LoVo (cell line): ENCODE data around the gene EHMT2.
A peak's percentile ranks its signal among the peaks of the same experiment; 100 is the strongest.

ENCODE experiments used
- DNase-seq: peaks from one replicate; pipeline ENCODE4 v3.0.0-alpha.2; 2016; ENCODE audit warnings: low spot score

EHMT2 gene

GRCh38 chr6:31888276-31889258 lies 8.9 kb downstream of the EHMT2 start:
- no peak for DNase-seq

- DNase-seq = no peak
Measured at GRCh38 chr6:31887173-31888007, 10.1 kb downstream of the EHMT2 start.

- no peak for DNase-seq
Measured at GRCh38 chr6:31886541-31886991, 10.9 kb downstream of the EHMT2 start.

- no peak for DNase-seq
Measured at GRCh38 chr6:31884528-31885035, 12.9 kb downstream of the EHMT2 start.

GRCh38 chr6:31883676-31884075 lies 13.8 kb downstream of the EHMT2 start:
- no peak for DNase-seq

- no peak for DNase-seq
Measured at GRCh38 chr6:31882344-31882743, 15.2 kb downstream of the EHMT2 start.

- no peak for DNase-seq
Measured at GRCh38 chr6:31881136-31881859, 16.2 kb downstream of the EHMT2 start.

GRCh38 chr6:31880616-31881015 lies 16.9 kb downstream of the EHMT2 start:
- no peak for DNase-seq

- DNase-seq = no peak
Measured at GRCh38 chr6:31879901-31880300, 17.6 kb downstream of the EHMT2 start.

- no peak for DNase-seq
Measured at GRCh38 chr6:31879143-31879542, 18.4 kb downstream of the EHMT2 start.

GRCh38 chr6:31878726-31879125 lies 18.8 kb downstream of the EHMT2 start, which contains the start of gene SLC44A4:
TSS of gene SLC44A4 (minus strand) at chr6:31878997. CDS start at chr6:31878980, 17 bp downstream.
- DNase-seq = no peak

- no peak for DNase-seq
Measured at GRCh38 chr6:31878222-31878621, 19.3 kb downstream of the EHMT2 start.

GRCh38 chr6:31877651-31878161 lies 19.8 kb downstream of the EHMT2 start:
- DNase-seq = peak; percentile 59

- DNase-seq = no peak
Measured at GRCh38 chr6:31877125-31877650, 20.3 kb downstream of the EHMT2 start.

GRCh38 chr6:31876357-31876756 lies 21.1 kb downstream of the EHMT2 start:
- DNase-seq = no peak

- no peak for DNase-seq
Measured at GRCh38 chr6:31875877-31876276, 21.6 kb downstream of the EHMT2 start.

GRCh38 chr6:31874836-31875572 lies 22.5 kb downstream of the EHMT2 start:
- no peak for DNase-seq

- DNase-seq = no peak
Measured at GRCh38 chr6:31874084-31874670, 23.3 kb downstream of the EHMT2 start.

GRCh38 chr6:31871046-31871659 lies 26.3 kb downstream of the EHMT2 start:
- no peak for DNase-seq
